ENCODE data around the gene PLCB3. TPM values are rescaled to one million over a fixed set of nuclear protein-coding genes. Genes with fewer than 3 reads are reported as not detected.
A peak's percentile ranks its signal among the peaks of the same experiment; 100 is the strongest.

PLCB3 gene
- total and polyA plus RNA-seq, 2 of the 13 experiments (the other 11 are each of a cell fraction or from before 2014, with no cell fraction given): 7.5 to 13.8 TPM

GRCh38 chr11:64317325-64317960, 66.1 kb downstream of the PLCB3 start, which contains the start of gene TRMT112 (continued):
- TF ChIP-seq, protein P1, sequence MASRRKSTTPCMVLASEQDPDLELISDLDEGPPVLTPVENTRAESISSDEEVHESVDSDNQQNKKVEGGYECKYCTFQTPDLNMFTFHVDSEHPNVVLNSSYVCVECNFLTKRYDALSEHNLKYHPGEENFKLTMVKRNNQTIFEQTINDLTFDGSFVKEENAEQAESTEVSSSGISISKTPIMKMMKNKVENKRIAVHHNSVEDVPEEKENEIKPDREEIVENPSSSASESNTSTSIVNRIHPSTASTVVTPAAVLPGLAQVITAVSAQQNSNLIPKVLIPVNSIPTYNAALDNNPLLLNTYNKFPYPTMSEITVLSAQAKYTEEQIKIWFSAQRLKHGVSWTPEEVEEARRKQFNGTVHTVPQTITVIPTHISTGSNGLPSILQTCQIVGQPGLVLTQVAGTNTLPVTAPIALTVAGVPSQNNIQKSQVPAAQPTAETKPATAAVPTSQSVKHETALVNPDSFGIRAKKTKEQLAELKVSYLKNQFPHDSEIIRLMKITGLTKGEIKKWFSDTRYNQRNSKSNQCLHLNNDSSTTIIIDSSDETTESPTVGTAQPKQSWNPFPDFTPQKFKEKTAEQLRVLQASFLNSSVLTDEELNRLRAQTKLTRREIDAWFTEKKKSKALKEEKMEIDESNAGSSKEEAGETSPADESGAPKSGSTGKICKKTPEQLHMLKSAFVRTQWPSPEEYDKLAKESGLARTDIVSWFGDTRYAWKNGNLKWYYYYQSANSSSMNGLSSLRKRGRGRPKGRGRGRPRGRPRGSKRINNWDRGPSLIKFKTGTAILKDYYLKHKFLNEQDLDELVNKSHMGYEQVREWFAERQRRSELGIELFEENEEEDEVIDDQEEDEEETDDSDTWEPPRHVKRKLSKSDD (CRISPR knock-in tag; IDR thresholded peaks at IDR 0.05; ENCODE audit: low read depth): no peak
- TF ChIP-seq NR1H2 (CRISPR knock-in tag; IDR thresholded peaks at IDR 0.05; ENCODE audit: borderline replicate concordance, low read depth) (no peak), AGO2 (optimal IDR thresholded peaks at IDR 0.05; ENCODE audit: low read depth, low read length) (peak; percentile 86), SSRP1 (CRISPR knock-in tag; IDR thresholded peaks at IDR 0.05) (peak; percentile 94), NCOR1 (IDR thresholded peaks at IDR 0.05; ENCODE audit: borderline replicate concordance, low read length) (peak; percentile 69; the same call in 1 of the 2 replicates), ATF3 (CRISPR knock-in tag; IDR thresholded peaks at IDR 0.05) (0 out of 2 replicates have a peak, but pooled peaks have one; percentile 21), CHCHD3 (CRISPR knock-in tag; IDR thresholded peaks at IDR 0.05) (no peak), TEF (CRISPR knock-in tag; IDR thresholded peaks at IDR 0.05) (no peak), MBD4 (IDR thresholded peaks at IDR 0.05; ENCODE audit: borderline replicate concordance, low read length) (no peak), ZSCAN12 (CRISPR knock-in tag; IDR thresholded peaks at IDR 0.05) (no peak), EZH2 (conservative IDR thresholded peaks at IDR 0.05; ENCODE audit: low read depth, low read length) (no peak), ZNF260 (CRISPR knock-in tag; IDR thresholded peaks at IDR 0.05; ENCODE audit: borderline replicate concordance, low read depth) (no peak), SMAD3 (CRISPR knock-in tag; IDR thresholded peaks at IDR 0.05) (peak; percentile 33; the same call in 1 of the 2 replicates), GMEB2 (CRISPR knock-in tag; IDR thresholded peaks at IDR 0.05; ENCODE audit: low read depth) (no peak), ZNF160 (CRISPR knock-in tag; IDR thresholded peaks at IDR 0.05) (0 out of 2 replicates have a peak, but pooled peaks have one; percentile 31), HCFC1 (IDR thresholded peaks at IDR 0.05; ENCODE audit: low read depth, low read length) (peak; percentile 43; the same call in 1 of the 2 replicates), ZMAT3 (CRISPR knock-in tag; conservative IDR thresholded peaks at IDR 0.05) (0 out of 2 replicates have a peak, but pooled peaks have one; percentile 30)
- TF ChIP-seq, protein P2, sequence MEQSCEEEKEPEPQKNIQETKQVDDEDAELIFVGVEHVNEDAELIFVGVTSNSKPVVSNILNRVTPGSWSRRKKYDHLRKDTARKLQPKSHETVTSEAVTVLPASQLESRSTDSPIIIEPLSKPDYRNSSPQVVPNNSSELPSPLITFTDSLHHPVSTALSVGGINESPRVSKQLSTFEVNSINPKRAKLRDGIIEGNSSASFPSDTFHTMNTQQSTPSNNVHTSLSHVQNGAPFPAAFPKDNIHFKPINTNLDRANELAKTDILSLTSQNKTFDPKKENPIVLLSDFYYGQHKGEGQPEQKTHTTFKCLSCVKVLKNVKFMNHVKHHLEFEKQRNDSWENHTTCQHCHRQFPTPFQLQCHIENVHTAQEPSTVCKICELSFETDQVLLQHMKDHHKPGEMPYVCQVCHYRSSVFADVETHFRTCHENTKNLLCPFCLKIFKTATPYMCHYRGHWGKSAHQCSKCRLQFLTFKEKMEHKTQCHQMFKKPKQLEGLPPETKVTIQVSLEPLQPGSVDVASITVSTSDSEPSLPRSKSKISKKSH (CRISPR knock-in tag; IDR thresholded peaks at IDR 0.05; ENCODE audit: borderline replicate concordance): no peak
